ENCODE results near the gene TMEM235. TPM values are rescaled to one million over a fixed set of nuclear protein-coding genes. Genes with fewer than 3 reads are reported as not detected.
A peak's percentile ranks its signal among the peaks of the same experiment; 100 is the strongest.

Gene TMEM235
- total RNA-seq, 2 experiments from 2014 or later, result 0.32 TPM; not detected in 1

GRCh38 chr17:78250891-78251772, 19.7 kb downstream of the TMEM235 start:
- no peaks in the 10 kb centered on the region for H3K79me2 ChIP-seq (ENCODE audit: insufficient read depth, low read depth, low read length)
- H4K20me1 ChIP-seq (ENCODE audit: insufficient read depth, low read length), result no peaks in the 10 kb centered on the region
- H3K4me1 ChIP-seq (ENCODE audit: insufficient read depth, low read length, poor library complexity, severe bottlenecking), result peaks cover 40% of the 10 kb centered on the region
- intact Hi-C loops (cut with micrococcal nuclease; ENCODE audit: unreplicated experiment), result loop anchor here (1.0 to 5.0 kb wide), 9 partner anchors 36 to 232 kb away; partner anchors contain the start of genes BIRC5 and TMC8
- TF ChIP-seq EZH2phosphoT487 (IDR thresholded peaks at IDR 0.05; ENCODE audit: borderline replicate concordance, low read depth, low read length), result no peak
- TF ChIP-seq, protein P1, sequence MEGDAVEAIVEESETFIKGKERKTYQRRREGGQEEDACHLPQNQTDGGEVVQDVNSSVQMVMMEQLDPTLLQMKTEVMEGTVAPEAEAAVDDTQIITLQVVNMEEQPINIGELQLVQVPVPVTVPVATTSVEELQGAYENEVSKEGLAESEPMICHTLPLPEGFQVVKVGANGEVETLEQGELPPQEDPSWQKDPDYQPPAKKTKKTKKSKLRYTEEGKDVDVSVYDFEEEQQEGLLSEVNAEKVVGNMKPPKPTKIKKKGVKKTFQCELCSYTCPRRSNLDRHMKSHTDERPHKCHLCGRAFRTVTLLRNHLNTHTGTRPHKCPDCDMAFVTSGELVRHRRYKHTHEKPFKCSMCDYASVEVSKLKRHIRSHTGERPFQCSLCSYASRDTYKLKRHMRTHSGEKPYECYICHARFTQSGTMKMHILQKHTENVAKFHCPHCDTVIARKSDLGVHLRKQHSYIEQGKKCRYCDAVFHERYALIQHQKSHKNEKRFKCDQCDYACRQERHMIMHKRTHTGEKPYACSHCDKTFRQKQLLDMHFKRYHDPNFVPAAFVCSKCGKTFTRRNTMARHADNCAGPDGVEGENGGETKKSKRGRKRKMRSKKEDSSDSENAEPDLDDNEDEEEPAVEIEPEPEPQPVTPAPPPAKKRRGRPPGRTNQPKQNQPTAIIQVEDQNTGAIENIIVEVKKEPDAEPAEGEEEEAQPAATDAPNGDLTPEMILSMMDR (conservative IDR thresholded peaks at IDR 0.05; ENCODE audit: low read length), result peak; percentile 100
- no TSS peak for BruUV-seq (replicated peaks)
- peak; percentile 93 for DNase-seq (ENCODE audit: low spot score)
- no peaks in the 10 kb centered on the region for H3K36me3 ChIP-seq (ENCODE audit: insufficient read depth, low read length)
- H3K9me3 ChIP-seq (ENCODE audit: low read length), result no peaks in the 10 kb centered on the region
- H3K9me2 ChIP-seq (ENCODE audit: insufficient read depth, low read length), result no peaks in the 10 kb centered on the region
- POLR2A ChIA-PET, result no interaction called here
- H3K4me2 ChIP-seq (ENCODE audit: low read length), result peak overlapping the region; percentile 66
- CTCF ChIA-PET (ENCODE audit: unreplicated experiment), result interaction anchor here (0.6 to 1.2 kb wide), 5 partner anchors 9 to 240 kb away, joined by 3 read pairs; no protein-coding TSS in a partner anchor
- H3K4me3 ChIP-seq (ENCODE audit: low read depth, low read length, poor library complexity, severe bottlenecking), result peak overlapping the region; percentile 30
- H2AFZ ChIP-seq (ENCODE audit: low read length), result no peak overlapping the region
- peak overlapping the region; percentile 61 for H3K27ac ChIP-seq (ENCODE audit: low read depth, low read length, poor library complexity, severe bottlenecking)

GRCh38 chr17:78251773-78252103, 20.3 kb downstream of the TMEM235 start:
- ChIA-PET CTCF (ENCODE audit: unreplicated experiment) (interaction anchor here (0.6 to 1.2 kb wide), 4 partner anchors 13 to 241 kb away, joined by 3 read pairs; no protein-coding TSS in a partner anchor), POLR2A (no interaction called here)
- TF ChIP-seq, protein P1 (conservative IDR thresholded peaks at IDR 0.05; ENCODE audit: low read length), result no peak
- no peak for TF ChIP-seq EZH2phosphoT487 (IDR thresholded peaks at IDR 0.05; ENCODE audit: borderline replicate concordance, low read depth, low read length)
- Histone ChIP-seq H3K9me2 (ENCODE audit: insufficient read depth, low read length) (no peaks in the 10 kb centered on the region), H4K20me1 (ENCODE audit: insufficient read depth, low read length) (no peaks in the 10 kb centered on the region), H3K9me3 (ENCODE audit: low read length) (no peaks in the 10 kb centered on the region), H2AFZ (ENCODE audit: low read length) (no peak overlapping the region), H3K4me2 (ENCODE audit: low read length) (peak overlapping the region; percentile 66), H3K36me3 (ENCODE audit: insufficient read depth, low read length) (no peaks in the 10 kb centered on the region), H3K4me3 (ENCODE audit: low read depth, low read length, poor library complexity, severe bottlenecking) (peak overlapping the region; percentile 30), H3K79me2 (ENCODE audit: insufficient read depth, low read depth, low read length) (no peaks in the 10 kb centered on the region), H3K27ac (ENCODE audit: low read depth, low read length, poor library complexity, severe bottlenecking) (peak overlapping the region; percentile 61), H3K4me1 (ENCODE audit: insufficient read depth, low read length, poor library complexity, severe bottlenecking) (peaks cover 40% of the 10 kb centered on the region)
- no peak for DNase-seq (ENCODE audit: low spot score)
- no TSS peak for BruUV-seq (replicated peaks)
- intact Hi-C loops (cut with micrococcal nuclease; ENCODE audit: unreplicated experiment), result loop anchor here (1.0 to 5.0 kb wide), 12 partner anchors 9 to 233 kb away; partner anchors contain the start of genes AFMID, BIRC5, TK1 and TMC8
